GM19463 (cell line): ENCODE data around the gene OR4C12.
"Not testable (repeated sequence)": the region's sequence is repeated elsewhere in the genome, so short reads cannot be mapped to it uniquely, and the experiment has no call there.

Experiments used
- ATAC-seq: cut with Tn5 transposase; IDR thresholded peaks from one replicate; pipeline ENCODE4 v1.9.1; 2021; ENCODE audit warnings: mild to moderate bottlenecking, moderate library complexity; ENCODE audit not compliant: unreplicated experiment

OR4C12 gene

DNA sequence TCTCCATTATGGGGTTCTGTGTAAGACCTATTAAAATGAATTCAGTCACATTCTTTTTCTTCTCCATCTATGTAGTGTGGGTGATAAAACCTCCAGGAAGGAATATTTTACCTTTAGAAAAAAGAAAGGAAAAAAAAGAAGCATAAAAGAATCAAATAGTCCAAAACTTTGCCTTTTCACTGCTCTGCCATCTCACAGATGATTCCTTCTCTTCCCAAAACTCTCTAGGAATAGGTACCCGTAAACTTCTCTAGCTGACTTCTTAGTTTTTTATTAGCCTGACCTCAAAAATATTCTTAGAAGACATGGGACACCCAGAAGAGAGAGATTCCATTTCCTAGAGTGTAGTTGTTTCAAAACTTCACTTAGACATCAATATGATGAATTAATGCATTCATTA is at the start of gene OR4C12:
Gene OR4C12, minus strand, starts transcription at position 101 of the 400 bp plus-strand sequence. Its CDS starts 34 bp downstream, at position 67.
- not testable (repeated sequence) for ATAC-seq

DNA sequence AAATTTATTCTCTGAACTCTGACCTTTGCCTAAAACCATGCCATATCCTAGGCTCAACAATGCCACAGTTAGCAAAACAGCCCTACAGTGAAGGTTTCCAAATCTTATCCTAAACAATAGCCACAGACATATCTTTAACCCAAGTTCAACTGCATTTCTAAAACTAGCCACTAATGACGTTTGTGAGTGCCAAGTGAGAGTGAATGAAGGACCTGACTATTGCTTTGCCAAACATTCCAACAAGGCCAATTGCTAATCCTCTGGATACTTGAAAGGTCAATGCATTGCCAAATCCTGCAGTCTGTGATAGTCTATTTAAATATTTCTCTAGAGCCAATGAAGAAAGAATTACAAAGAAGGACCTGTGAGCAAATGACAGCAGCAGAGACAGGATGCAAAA is 47.9 kb upstream of the OR4C12 start:
- ATAC-seq = no peak

DNA sequence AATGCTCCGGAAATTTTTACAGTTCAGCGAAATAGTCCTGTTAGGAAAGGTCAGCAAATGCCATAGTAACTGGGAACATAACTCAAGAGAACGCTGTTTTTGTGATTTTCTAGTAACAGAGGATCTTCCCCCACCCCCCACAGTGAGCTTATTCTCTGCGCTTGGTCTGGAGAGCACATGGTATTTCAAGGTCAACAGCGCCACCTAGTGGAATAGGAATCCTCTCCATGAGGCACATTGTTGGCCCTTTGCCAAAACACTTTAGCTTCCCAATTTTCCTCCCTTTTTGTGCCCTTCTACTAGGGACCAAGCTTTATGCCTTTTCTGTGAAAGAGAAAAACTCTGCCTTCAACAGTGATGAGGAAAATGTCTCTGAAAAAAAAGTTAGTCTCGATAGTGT is 13.2 kb upstream of the OR4C12 start:
- ATAC-seq = no peak

DNA sequence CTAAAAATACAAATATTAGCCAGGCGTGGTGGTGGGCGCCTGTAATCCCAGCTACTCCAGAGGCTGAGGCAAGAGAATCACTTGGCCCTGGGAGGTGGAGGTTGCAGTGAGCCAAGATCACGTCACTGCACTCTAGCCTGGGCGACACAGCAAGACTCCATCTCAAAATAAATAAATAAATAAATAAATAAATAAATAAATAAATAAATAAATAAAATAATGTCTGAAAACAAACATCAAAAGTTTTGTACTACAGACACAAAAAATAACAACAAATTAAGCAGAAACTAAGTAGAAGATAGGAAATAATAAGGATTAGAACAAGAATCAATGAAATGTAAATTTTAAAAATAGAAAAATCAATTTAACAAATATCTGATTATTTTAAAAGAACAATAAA is 8.9 kb downstream of the OR4C12 start:
- ATAC-seq = not testable (repeated sequence)

DNA sequence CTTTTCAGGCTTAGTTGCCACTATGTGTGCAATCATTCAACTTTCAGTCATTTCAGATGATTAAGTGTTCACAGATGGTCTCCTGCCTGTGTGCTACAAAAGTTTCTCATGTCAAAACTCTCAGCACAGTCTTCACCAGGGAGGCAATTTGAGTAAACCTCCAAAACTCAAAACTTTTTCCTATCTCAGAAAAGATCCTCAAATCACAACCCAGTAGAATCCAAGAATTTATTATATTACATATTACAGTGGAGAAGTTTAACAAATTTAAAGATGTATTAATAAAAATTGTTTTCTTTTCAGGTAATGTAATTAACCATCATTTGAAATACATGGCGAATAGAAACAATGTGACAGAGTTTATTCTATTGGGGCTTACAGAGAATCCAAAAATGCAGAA is 30.2 kb downstream of the OR4C12 start, which contains the start of gene OR4C13:
Gene OR4C13, plus strand, starts transcription at position 301 of the 400 bp plus-strand sequence. Its CDS starts 32 bp downstream, at position 333.
- no peak for ATAC-seq

DNA sequence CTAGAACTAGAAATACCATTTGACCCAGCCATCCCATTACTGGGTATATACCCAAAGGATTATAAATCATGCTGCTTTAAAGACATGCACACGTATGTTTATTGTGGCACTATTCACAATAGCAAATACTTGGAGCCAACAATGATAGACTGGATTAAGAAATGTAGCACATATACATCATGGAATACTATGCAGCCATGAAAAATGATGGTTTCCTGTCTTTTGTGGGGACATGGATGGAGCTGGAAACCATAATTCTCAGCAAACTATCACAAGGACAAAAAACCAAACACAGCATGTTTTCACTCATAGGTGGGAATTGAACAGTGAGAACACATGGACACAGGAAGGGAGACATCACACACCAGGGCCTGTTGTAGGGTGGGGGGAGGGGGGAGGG is 33.6 kb downstream of the OR4C12 start:
- ATAC-seq = not testable (repeated sequence)
